Gastroesophageal sphincter (tissue), 3 donors: Measurements from ENCODE around the gene FHL3.

Source experiments
- CTCF ChIP-seq, 4 experiments: fragments of 200-600 bp in 2 of 4; fragments of 450-650 bp in 2 of 4; sonication (generic) in 1 of 4; IDR thresholded peaks; one replicate each; pipeline ENCODE4 v1.5.1; 2017 to 2019; ENCODE audit warnings: antibody characterized with exemption in 4 of 4, mild to moderate bottlenecking in 2 of 4, moderate library complexity in 2 of 4
- POLR2A ChIP-seq, 2 donors: fragments of 450-650 bp; IDR thresholded peaks; one replicate each; pipeline ENCODE4 v1.6.1; 2017; ENCODE audit warnings: antibody characterized with exemption in 2 of 2, mild to moderate bottlenecking in 2 of 2, moderate library complexity in 1 of 2

DNA sequence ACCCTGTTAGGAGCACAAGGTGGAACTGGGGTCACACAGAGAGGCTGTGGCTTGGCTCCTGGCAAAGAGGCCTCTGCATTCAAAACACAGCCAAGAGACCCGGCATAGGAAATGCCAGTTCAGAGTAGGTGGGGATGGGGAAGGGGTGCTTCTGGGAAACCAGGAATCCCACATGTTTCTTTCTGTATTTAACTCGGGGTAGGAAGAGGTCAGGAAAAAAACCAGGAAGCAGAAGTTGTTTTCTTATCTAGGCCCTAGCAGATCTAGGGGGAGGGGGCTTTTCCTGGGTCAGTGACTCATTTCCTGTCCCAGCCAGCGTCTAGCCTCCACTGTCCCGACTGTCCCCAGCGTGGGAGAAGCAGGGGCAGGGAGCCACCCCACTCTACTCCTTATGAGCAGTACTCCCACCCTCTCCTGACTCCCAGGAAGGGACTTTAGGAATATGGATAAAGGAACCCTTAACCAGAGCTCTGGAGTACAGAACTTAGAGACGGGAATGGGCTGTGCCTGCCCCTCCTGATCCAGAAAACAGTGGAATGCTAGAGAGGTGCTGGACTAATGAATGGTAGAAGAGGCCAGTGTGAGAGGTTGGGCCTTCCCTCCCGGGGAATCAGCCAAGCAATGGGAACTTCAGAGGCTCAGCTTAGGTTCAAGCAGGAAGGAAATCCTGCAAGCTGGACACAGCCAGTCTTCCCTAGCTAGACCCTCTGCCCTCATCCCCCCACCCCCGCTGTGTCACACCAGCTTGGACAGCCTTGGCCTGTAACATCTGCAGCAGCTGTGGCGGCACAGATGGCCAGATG lies 5.7 kb downstream of the FHL3 start:
- no peak for TF ChIP-seq CTCF (IDR thresholded peaks at IDR 0.05)
- no peak for TF ChIP-seq POLR2A (IDR thresholded peaks at IDR 0.05)
